K562 (cell line): Measurements from ENCODE around the gene ALDOB. TPM values are rescaled to one million over a fixed set of nuclear protein-coding genes. Genes with fewer than 3 reads are reported as not detected.

Source experiments
- ATAC-seq: fragments of 200-7000 bp; cut with Tn5 transposase; 3 replicates; pipeline ENCODE4 v1.9.1; 2020; ENCODE audit warnings: moderate library complexity
- BruUV-seq: library from RNA; stranded (reverse); fragments of 400-500 nt; replicated peaks from 2 replicates; lab custom pipeline; 2021; lab: Mats Ljungman, UMichigan
- CTCF ChIA-PET: fragments of 300-600 bp; formaldehyde crosslinking; extraction: SDS; loops from one replicate; lab custom pipeline; 2021; ENCODE audit warnings: low intra/inter-chr PET ratio; lab: Yijun Ruan, JAX
- POLR2A ChIA-PET: fragments of 300-600, 350-650 bp; sonication (Branson Sonifier 250); formaldehyde crosslinking; extraction: SDS; loops from one replicate; lab custom pipeline; 2021; ENCODE audit warnings: antibody characterized with exemption, inconsistent platforms; lab: Yijun Ruan, JAX
- DNase-seq, 4 experiments: peaks; one replicate each; pipeline versions ENCODE4 v3.0.0 to v3.0.0-alpha.2; 2011 to 2018; ENCODE audit warnings: low spot score in 3 of 4, mixed read lengths in 3 of 4; ENCODE audit errors: extremely low read depth in 1 of 4
- FAIRE-seq: peaks from 2 replicates; lab custom pipeline; 2011; peaks lifted over from hg19 to GRCh38; lab: Jason Lieb, UNC
- H2AFZ ChIP-seq: 2 replicates; pipeline ENCODE4 v1.6.0; 2011; ENCODE audit warnings: low read depth, low read length, control low read depth, inconsistent platforms
- H3K27ac ChIP-seq: fragments of 200-600 bp; 3 replicates; pipeline ENCODE4 v1.8.0; 2011; ENCODE audit warnings: low read depth, mild to moderate bottlenecking, control low read depth, inconsistent platforms, low read length, moderate library complexity, mixed read lengths; ENCODE audit errors: extremely low read depth
- H3K27me3 ChIP-seq, 2 experiments: fragments of 300-600 bp in 1 of 2; 2 replicates in 1 of 2; 3 replicates in 1 of 2; pipeline versions ENCODE4 v1.6.0 to v1.8.0; 2011; ENCODE audit warnings: inconsistent platforms in 2 of 2, low read length in 2 of 2, mild to moderate bottlenecking in 1 of 2, mixed read lengths in 1 of 2, moderate library complexity in 1 of 2; ENCODE audit not compliant: control insufficient read depth in 2 of 2, insufficient read depth in 2 of 2
- H3K36me3 ChIP-seq: fragments of 300-600 bp; 3 replicates; pipeline ENCODE4 v1.8.0; 2011; ENCODE audit warnings: mild to moderate bottlenecking, low read length, inconsistent platforms; ENCODE audit not compliant: control insufficient read depth, insufficient read depth
- H3K4me1 ChIP-seq, 2 experiments: fragments of 200-600 bp in 1 of 2; replicated peaks in 1 of 2; 2 replicates in 1 of 2; 3 replicates in 1 of 2; pipeline versions ENCODE4 v1.5.1 to v1.8.0; 2011; ENCODE audit warnings: inconsistent platforms in 2 of 2, low read length in 2 of 2, mild to moderate bottlenecking in 1 of 2, mixed read lengths in 1 of 2, moderate library complexity in 1 of 2; ENCODE audit not compliant: control insufficient read depth in 2 of 2, insufficient read depth in 2 of 2
- H3K4me2 ChIP-seq: 2 replicates; pipeline ENCODE4 v1.6.1; 2011; ENCODE audit warnings: low read length, control low read depth, inconsistent platforms, mixed read lengths; ENCODE audit not compliant: insufficient read depth
- H3K4me3 ChIP-seq: fragments of 200-600 bp; sonication (generic), shearing (Covaris generic); 2 replicates; pipeline ENCODE4 v1.5.1; 2016; ENCODE audit warnings: control low read depth, inconsistent platforms
- H3K79me2 ChIP-seq: fragments of 200-600 bp; 3 replicates; pipeline ENCODE4 v1.8.0; 2011; ENCODE audit warnings: low read length, inconsistent platforms; ENCODE audit not compliant: control insufficient read depth, insufficient read depth
- H3K9ac ChIP-seq, 2 experiments: 2 replicates each; pipeline versions ENCODE4 v1.6.0 to v1.6.1; 2011; ENCODE audit warnings: low read depth in 2 of 2, low read length in 2 of 2, control low read depth in 1 of 2, inconsistent platforms in 1 of 2, mild to moderate bottlenecking in 1 of 2, mixed read lengths in 1 of 2; ENCODE audit not compliant: insufficient read depth in 1 of 2
- H3K9me1 ChIP-seq: one replicate; pipeline ENCODE4 v1.6.0; 2011; ENCODE audit warnings: inconsistent platforms, mild to moderate bottlenecking, low read length, moderate library complexity; ENCODE audit not compliant: control insufficient read depth, insufficient read depth
- H3K9me3 ChIP-seq: replicated peaks from 2 replicates; pipeline ENCODE4 v1.5.1; 2011; ENCODE audit warnings: low read depth, low read length, inconsistent platforms; ENCODE audit not compliant: control insufficient read depth, insufficient read depth
- H4K20me1 ChIP-seq: replicated peaks from 2 replicates; pipeline ENCODE4 v1.6.1; 2011; ENCODE audit warnings: low read length, inconsistent platforms, mixed read lengths; ENCODE audit not compliant: control insufficient read depth, insufficient read depth
- FOXK1 ChIP-seq: sonication (generic); formaldehyde crosslinking; IDR thresholded peaks from 2 replicates; pipeline ENCODE4 v1.8.0; 2022; ENCODE audit warnings: missing genetic modification reagents, mild to moderate bottlenecking, borderline replicate concordance
- HMGN3 ChIP-seq: IDR thresholded peaks from 2 replicates; pipeline ENCODE4 v1.6.1; 2011; ENCODE audit warnings: borderline replicate concordance, low read depth, mild to moderate bottlenecking, mixed read lengths, low read length; ENCODE audit not compliant: insufficient read length; ENCODE audit errors: extremely low read depth
- NCOA2 ChIP-seq, 2 experiments: fragments of 450-650 bp; IDR thresholded peaks; 2 replicates each; pipeline ENCODE4 v1.6.1; 2018; ENCODE audit warnings: mild to moderate bottlenecking in 2 of 2, moderate library complexity in 1 of 2; ENCODE audit not compliant: partially characterized antibody in 2 of 2
- NCOA6 ChIP-seq: fragments of 450-650 bp; IDR thresholded peaks from 2 replicates; pipeline ENCODE4 v1.6.1; 2017; ENCODE audit warnings: mild to moderate bottlenecking
- POU5F1 ChIP-seq: fragments of 150-350 bp; IDR thresholded peaks from 2 replicates; pipeline ENCODE4 v1.6.1; 2014; ENCODE audit warnings: borderline replicate concordance, low read length, low read depth, mild to moderate bottlenecking; ENCODE audit not compliant: partially characterized antibody
- PPARD ChIP-seq: fragments of 250-450 bp; sonication (Bioruptor Pico); IDR thresholded peaks from 2 replicates; pipeline ENCODE4 v1.8.0; 2022; ENCODE audit warnings: inconsistent platforms, mild to moderate bottlenecking, moderate library complexity
- PURB ChIP-seq: sonication (generic); formaldehyde crosslinking; IDR thresholded peaks from 2 replicates; pipeline ENCODE4 v1.9.0; 2021; ENCODE audit warnings: low read depth, mild to moderate bottlenecking, missing genetic modification reagents
- RB1 ChIP-seq: fragments of 450-650 bp; IDR thresholded peaks from 2 replicates; pipeline ENCODE4 v1.6.1; 2017; ENCODE audit warnings: low read depth, mild to moderate bottlenecking
- RFX1 ChIP-seq: fragments of 450-650 bp; IDR thresholded peaks from 2 replicates; pipeline ENCODE4 v1.6.1; 2016; ENCODE audit warnings: mild to moderate bottlenecking, moderate library complexity
- SMC3 ChIP-seq: conservative IDR thresholded peaks from 2 replicates; pipeline ENCODE4 v1.6.1; 2011; ENCODE audit warnings: low read depth, low read length, improper control_type of control experiment; ENCODE audit not compliant: insufficient read depth
- STAT5B ChIP-seq: fragments of 250-450 bp; sonication (Bioruptor Pico); IDR thresholded peaks from 2 replicates; pipeline ENCODE4 v1.8.0; 2021; ENCODE audit warnings: mild to moderate bottlenecking, inconsistent platforms
- TCF15 ChIP-seq: fragments of 250-450 bp; sonication (Bioruptor Pico); IDR thresholded peaks from 2 replicates; pipeline ENCODE4 v1.8.0; 2022; ENCODE audit warnings: moderate library complexity, mild to moderate bottlenecking, inconsistent platforms
- ZNF280A ChIP-seq: fragments of 450-650 bp; IDR thresholded peaks from 2 replicates; pipeline ENCODE4 v1.6.1; 2018; ENCODE audit warnings: mild to moderate bottlenecking, low read depth; ENCODE audit not compliant: partially characterized antibody
- ZNF282 ChIP-seq: sonication (generic); formaldehyde crosslinking; IDR thresholded peaks from 2 replicates; pipeline ENCODE4 v1.8.1; 2023; ENCODE audit warnings: missing genetic modification reagents
- ZNF408 ChIP-seq: fragments of 250-450 bp; sonication (Bioruptor Pico); IDR thresholded peaks from 2 replicates; pipeline ENCODE4 v1.4.0; 2020; ENCODE audit warnings: low read depth, mild to moderate bottlenecking, moderate library complexity
- in situ Hi-C: fragments of 300-500 bp; cut with MboI; formaldehyde crosslinking; loops from 4 replicates; pipeline ENCODE4 v1.15.0; 2018; ENCODE audit warnings: inconsistent platforms, mixed read lengths
- intact Hi-C: fragments of 100-400 bp; cut with micrococcal nuclease; formaldehyde crosslinking; loops from 2 replicates; pipeline ENCODE4 v1.14.2; 2022
- polyA plus RNA-seq, 8 experiments: library from polyadenylated mRNA; depleted of rRNA in 4 of 8; stranded (reverse) in 5 of 8; unstranded in 3 of 8; fragments of >200 nt; fragmentation: Nextera tagmentation in 2 of 8; fragmentation: Illumina TruSeq in 1 of 8; extraction: Ambion mirVana in 2 of 8; extraction: Trizol in 1 of 8; gene quantifications; 2 replicates each; pipeline versions ENCODE4 v1.2.1 to v1.2.3, GENCODE V29; 2011 to 2014; ENCODE audit warnings: inconsistent platforms in 1 of 8, missing spikeins in 1 of 8
- total RNA-seq, 7 experiments: library from RNA; depleted of rRNA in 6 of 7; stranded (reverse); fragments of >200 nt in 6 of 7; fragmentation: Illumina TruSeq in 2 of 7; extraction: Trizol in 2 of 7; gene quantifications; 2 replicates each; pipeline versions ENCODE4 v1.2.1 to v1.2.3, GENCODE V29; 2011 to 2021; ENCODE audit warnings: low replicate concordance in 1 of 7

The ALDOB gene
- total and polyA plus RNA-seq, 9 of the 15 experiments (the other 6 are each of a cell fraction or from before 2014, with no cell fraction given) = 0.80 TPM; not detected in 8

- Histone ChIP-seq H3K27me3 (no peaks in the 10 kb centered on the region), H3K4me3 (no peak overlapping the region), H3K9me1 (no peaks in the 10 kb centered on the region), H3K36me3 (no peaks in the 10 kb centered on the region), H3K9me3 (peaks cover 6% of the 10 kb centered on the region), H3K79me2 (no peaks in the 10 kb centered on the region), H3K27ac (no peak overlapping the region), H4K20me1 (no peaks in the 10 kb centered on the region), H3K4me1 (no peaks in the 10 kb centered on the region), H3K9ac (no peak overlapping the region), H2AFZ (no peak overlapping the region), H3K4me2 (no peak overlapping the region)
- intact Hi-C loops (no loop called here), in situ Hi-C loops (no loop called here)
- no TSS peak for BruUV-seq
- ATAC-seq = no peak
- TF ChIP-seq ZNF408 (CRISPR knock-in tag) (no peak), ZNF280A (no peak), PPARD (CRISPR knock-in tag) (no peak), HMGN3 (no peak), FOXK1 (CRISPR knock-in tag) (no peak), RB1 (no peak), PURB (no peak), NCOA2 (IDR thresholded peaks at IDR 0.05; ENCODE audit: partially characterized antibody in 2 of 2) (no peak), ZNF282 (CRISPR knock-in tag) (no peak), STAT5B (CRISPR knock-in tag) (no peak), SMC3 (no peak), RFX1 (no peak), TCF15 (CRISPR knock-in tag) (no peak), NCOA6 (no peak), POU5F1 (no peak)
- no peak for DNase-seq
- POLR2A ChIA-PET = interaction anchor here (1.4 kb wide), 1 partner anchor 16 kb away, joined by 3 read pairs; the partner anchor contains the start of genes MRPL50 and ZNF189
- CTCF ChIA-PET = no interaction called here
- no peak for FAIRE-seq
Observed at GRCh38 chr9:101414839-101415238, 20.7 kb downstream of the ALDOB start.
